PFSK-1 (cell line): ENCODE data around the gene ADCYAP1R1.

Experiments used
- FOXP2 ChIP-seq: optimal IDR thresholded peaks from 2 replicates; pipeline ENCODE3; 2011; ENCODE audit warnings: borderline replicate concordance, control low read depth, inconsistent platforms; ENCODE audit not compliant: insufficient read depth; ENCODE audit errors: extremely low read length, extremely low read depth
- POLR2AphosphoS5 ChIP-seq: IDR thresholded peaks from 2 replicates; pipeline ENCODE4 v1.6.1; 2012; ENCODE audit warnings: low read depth, mild to moderate bottlenecking, control low read depth, low read length, moderate library complexity
- REST ChIP-seq, 2 experiments: IDR thresholded peaks; 2 replicates each; pipeline versions ENCODE4 v1.6.1 to v1.8.0; 2011 to 2012; ENCODE audit warnings: low read depth in 2 of 2, low read length in 2 of 2, control low read depth in 1 of 2, inconsistent platforms in 1 of 2, mild to moderate bottlenecking in 1 of 2, moderate library complexity in 1 of 2; ENCODE audit not compliant: insufficient read depth in 1 of 2
- SIN3A ChIP-seq: IDR thresholded peaks from 2 replicates; pipeline ENCODE4 v1.6.1; 2012; ENCODE audit warnings: mild to moderate bottlenecking, low read length, moderate library complexity, borderline replicate concordance; ENCODE audit not compliant: insufficient read depth
- TAF1 ChIP-seq: IDR thresholded peaks from 2 replicates; pipeline ENCODE4 v1.6.1; 2012; ENCODE audit warnings: low read length, control low read depth, borderline replicate concordance; ENCODE audit not compliant: insufficient read depth

- no peak for TF ChIP-seq POLR2AphosphoS5
- no peak for TF ChIP-seq REST (IDR thresholded peaks at IDR 0.05; ENCODE audit: insufficient read depth in 1 of 2, low read depth in 2 of 2, low read length in 2 of 2)
- TF ChIP-seq TAF1, result no peak
- TF ChIP-seq FOXP2, result no peak
- TF ChIP-seq SIN3A, result no peak
Measured at GRCh38 chr7:31119249-31119648, 67.1 kb downstream of the ADCYAP1R1 start.
